ENCODE measurements around the gene TECRL.

- TF ChIP-seq CTCF (IDR thresholded peaks at IDR 0.05): no peak
- TF ChIP-seq POLR2A (IDR thresholded peaks at IDR 0.05): no peak
- no peak for TF ChIP-seq EP300 (IDR thresholded peaks at IDR 0.05)
Observed at GRCh38 chr4:64330143-64330542, 79.1 kb downstream of the TECRL start.
